CD4-positive, alpha-beta T cell treated with Interleukin-4 for 4 hours (primary cell): ENCODE data around the gene ZNF683.

Experiments
- DNase-seq: peaks from one replicate; pipeline ENCODE4 v3.0.0-alpha.2; 2020

Gene ZNF683

GRCh38 chr1:26357121-26357602, 15.4 kb downstream of the ZNF683 start:
- no peak for DNase-seq

DNA sequence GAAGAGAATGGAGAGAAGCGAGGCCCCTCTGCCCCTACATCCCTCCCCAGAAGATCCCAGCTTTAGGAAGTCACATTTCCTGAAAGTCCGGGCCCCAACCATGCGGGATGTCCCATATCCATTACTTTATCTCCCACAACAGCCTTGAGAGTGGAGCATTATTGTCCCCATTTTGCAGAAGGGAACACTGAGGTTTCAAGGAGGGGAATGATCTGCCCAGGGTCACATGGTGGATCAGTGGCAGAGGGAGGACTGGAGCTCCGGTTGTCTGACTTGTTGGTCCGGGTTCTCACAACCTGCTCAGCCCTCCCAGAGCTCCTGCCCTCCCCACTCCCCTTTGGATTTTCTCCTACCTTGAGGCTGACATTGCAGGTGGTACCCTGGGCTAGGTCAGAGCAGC, 16.4 kb downstream of the ZNF683 start:
- no peak for DNase-seq

GRCh38 chr1:26354972-26355371, 17.6 kb downstream of the ZNF683 start:
- no peak for DNase-seq

GRCh38 chr1:26353976-26354820, 18.4 kb downstream of the ZNF683 start, which contains the start of gene CRYBG2:
CRYBG2 (minus strand) TSS chr1:26354130; CDS start chr1:26346657, 7,473 bp downstream.
- DNase-seq: no peak

DNA sequence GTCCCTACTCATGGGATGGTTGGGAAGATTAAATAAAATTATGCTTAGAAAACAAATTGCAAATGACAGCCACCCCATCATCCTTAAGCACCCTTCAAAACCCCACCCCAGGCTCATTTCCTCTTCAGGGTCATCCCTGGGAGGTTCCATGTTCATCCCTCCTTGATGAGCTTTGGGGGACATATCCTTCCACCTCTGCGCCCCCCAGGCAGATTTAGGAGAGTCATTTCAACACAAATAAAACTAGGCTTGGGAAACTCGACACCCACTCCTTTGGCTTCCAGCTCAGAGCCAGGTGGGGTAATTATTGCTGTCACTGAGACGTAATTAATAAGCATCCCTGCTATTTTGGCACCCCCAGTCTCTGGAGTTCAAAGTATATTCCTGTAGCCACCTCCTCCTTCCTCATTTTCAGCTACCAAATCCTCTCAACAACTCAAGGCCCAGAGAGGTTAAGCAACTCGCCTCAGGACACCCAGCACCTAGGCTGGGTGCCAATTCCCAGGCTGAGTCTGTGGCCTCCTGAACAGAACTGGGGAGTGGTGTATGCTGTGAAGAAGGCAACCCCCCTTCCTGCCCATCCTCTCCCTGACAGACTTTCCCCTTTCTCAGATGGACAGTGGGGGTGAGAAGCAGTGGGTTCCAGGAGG, 19.2 kb downstream of the ZNF683 start:
- no peak for DNase-seq

DNA sequence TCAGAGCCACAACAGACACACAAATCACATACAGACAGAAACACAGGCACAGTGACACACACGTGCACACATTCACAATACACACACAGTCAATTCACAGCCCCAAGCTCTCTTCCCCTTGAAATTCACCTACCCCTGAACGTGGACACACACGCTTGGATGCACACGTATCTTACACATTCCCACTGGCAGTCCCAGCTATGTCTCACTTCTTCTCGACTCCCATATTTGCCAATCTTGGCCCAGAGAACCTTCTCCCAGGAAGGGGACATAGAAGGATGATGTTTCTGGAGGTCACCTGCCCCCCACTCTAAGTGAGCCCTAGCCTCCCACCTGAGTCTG, 20.2 kb downstream of the ZNF683 start:
- no peak for DNase-seq

GRCh38 chr1:26351590-26352337, 20.8 kb downstream of the ZNF683 start:
- DNase-seq: no peak

GRCh38 chr1:26350701-26351589, 21.6 kb downstream of the ZNF683 start:
- DNase-seq: no peak

DNA sequence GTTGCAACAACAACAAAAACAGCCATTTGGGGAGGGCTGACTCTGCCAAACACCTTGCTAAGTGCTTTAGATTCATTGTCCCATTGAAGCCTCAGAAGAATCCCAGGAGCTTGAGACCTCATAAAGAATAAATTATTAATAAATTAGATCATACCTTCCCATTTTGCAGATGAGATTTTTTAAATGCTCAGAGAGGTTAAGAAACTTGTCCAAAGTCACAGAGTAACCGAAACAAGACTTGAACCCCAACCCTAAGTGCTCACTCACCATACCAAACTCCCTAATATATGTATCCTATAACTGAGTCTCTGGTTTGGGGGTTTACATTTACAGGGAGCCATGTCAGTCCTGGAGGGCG, 22.2 kb downstream of the ZNF683 start:
- DNase-seq: no peak

DNA sequence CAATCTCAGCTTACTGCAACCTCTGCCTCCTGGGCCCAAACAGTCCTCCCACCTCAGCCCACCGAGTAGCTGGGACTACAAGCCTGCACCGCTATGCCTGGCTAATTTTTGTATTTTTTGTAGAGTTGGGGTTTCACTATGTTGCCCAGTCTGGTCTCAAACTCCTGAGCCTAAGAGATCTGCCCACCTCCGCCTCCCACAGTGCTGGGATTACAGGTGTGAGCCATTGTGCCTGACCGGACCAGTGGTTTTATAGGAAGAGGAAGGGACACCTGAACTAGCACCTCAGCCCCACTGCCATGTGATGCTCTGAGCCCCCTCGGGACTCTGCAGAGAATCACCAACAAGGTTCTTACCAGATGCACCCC, 22.7 kb downstream of the ZNF683 start:
- no peak for DNase-seq

DNA sequence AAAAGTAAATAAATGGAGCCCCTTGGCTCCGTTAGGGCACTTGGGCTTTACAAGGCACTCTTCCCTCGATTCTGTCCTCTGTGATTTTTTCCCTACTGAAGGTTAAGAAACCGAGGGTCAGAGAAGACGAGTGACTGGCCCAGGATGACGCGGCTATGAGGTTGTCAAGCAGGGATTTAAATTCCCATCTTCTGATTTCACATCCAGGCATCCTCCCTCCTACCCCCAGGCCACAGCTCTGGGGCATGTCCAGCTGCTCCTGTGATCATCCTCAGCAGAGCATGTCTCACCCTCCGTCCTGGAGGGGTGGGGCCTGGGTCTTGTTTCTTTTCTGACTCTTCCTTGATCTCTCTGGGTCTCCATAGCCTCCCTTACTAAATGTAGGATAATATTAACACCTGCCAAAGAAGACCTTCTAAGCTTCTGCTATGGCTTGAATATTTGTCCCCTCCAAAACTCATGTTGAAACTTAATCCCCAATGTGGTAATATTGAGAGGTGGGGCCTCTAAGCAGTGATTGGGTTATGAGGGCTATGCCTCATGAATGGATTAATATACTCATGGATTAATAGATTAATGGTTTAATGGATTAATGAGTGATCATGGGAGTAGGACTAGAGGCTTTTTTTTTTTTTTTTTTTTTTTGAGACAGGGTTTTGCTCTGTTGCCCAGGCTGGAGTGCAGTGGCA, 23.2 kb downstream of the ZNF683 start:
- DNase-seq: no peak

- no peak for DNase-seq
These were observed 26.1 kb downstream of the ZNF683 start for GRCh38 chr1:26346274-26347033.

DNA sequence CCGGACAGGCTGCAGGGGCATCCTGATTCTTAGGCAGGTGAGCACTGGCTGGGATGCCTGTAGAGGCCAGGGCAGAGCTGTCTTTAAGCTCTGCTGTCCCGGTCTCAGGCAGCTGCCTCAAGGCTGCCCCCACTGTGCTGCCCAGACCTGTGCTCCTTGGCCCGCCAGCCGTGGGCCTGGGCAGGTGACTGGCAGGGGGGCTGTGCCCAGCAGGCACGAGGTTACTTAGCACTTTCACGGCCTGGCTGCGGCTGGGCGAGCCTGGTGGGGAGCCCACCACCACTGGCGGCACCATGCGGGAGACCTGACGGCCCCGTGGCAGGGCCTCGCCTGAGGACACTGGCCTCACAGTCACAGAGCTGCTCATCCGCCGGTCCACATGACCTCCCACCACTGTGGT, 26.8 kb downstream of the ZNF683 start:
- DNase-seq: no peak

DNA sequence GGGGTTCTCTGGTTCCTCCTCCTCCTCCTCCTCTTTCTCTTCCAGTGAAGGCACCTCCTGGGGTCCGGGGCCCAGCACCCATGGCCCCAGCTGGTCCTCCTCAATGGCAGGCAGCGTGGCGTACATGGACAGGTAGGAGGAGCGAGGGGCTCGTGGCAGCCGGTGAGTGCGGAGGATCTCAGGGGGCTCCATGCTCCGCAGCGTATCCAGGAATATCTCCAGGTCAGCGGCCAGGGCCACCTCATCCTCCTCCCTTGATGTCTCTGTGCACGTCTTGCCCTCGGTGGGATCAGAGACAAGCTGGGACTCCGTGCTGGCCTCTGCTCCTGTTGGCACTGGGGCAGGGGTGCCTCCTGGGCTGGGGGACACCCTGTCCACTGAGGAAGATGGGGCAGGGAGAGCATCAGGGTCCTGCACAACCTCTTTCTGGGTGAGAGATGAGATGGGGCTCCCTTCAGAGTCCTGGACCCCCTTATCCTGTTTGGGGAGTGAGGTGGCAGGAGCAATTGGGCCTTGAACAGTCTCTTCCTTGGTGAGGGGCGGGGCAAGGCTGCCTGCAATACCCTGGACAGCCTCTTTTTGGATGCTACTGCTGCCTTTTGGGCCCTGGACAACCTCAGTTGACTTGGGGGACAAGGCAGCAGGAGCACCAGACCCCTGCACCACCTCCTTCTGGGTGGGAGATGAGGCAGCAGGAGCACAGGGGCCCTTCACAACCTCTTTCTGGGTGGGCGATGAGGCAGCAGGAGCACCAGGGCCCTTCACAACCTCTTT, 28.2 kb downstream of the ZNF683 start:
- no peak for DNase-seq

DNA sequence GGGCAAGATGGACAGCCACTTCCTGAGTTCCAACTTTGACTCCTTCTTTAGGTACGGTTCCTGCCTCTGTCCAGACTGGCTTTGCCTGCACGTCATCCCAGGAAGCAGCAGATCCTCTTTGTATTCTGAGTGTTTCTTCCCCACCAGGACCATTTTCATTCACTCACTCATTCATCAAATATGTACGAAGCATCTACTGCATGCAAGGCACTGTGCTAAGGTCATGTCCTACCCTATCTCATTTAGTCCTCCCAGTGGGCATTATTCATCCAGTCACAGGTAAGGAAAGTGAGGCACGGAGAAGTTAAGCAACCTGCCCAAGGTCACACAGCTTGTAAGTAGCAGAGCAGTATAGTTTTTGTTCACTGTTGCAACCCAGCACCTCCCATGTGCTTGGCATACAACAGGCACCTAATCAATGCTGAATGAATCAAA, 32.5 kb downstream of the ZNF683 start:
- DNase-seq: no peak

- DNase-seq: no peak
These were observed 33.9 kb downstream of the ZNF683 start for GRCh38 chr1:26338670-26339069.

GRCh38 chr1:26337625-26338024, 34.9 kb downstream of the ZNF683 start:
- DNase-seq: no peak

- DNase-seq: no peak
These were observed 35.4 kb downstream of the ZNF683 start for GRCh38 chr1:26337206-26337535.

DNA sequence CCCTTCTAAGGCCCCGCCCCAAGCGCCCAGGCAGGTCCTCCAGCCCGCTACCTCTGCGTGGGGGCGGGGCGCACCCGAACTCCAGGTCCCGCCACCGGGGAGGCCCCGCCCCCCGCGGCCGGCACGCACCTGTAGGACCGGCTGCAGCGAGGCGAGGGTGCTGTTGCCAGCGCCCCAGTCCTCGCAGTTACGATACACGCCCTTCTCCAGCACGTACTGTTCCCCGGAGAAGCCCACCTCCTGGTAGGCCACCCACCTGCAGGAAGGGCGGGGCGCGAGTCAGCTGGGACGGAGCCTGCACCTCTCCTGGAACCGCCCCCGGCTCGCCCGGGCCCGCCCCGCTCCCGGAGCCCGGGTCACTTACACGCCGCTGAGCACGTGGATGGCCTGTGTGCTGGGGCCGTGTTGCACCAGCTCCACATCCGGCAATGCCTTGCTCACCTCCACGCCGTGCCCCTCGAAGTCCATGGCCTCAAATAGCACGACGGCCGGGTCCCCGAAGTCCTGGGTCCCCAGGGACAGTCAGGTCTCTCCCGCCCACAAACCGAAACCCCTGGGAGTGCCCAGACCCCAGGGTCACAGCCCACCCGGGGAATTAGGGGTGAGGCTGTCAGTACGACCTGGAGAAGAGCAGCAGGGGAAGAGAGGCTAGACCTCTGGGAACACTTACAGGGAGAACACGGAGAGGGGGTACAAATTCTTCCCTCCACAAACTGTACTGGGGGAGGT, 35.9 kb downstream of the ZNF683 start:
- DNase-seq: peak; percentile 83
